GM23338 (cell line): Measurements from ENCODE around the gene CYBC1. TPM values are rescaled to one million over a fixed set of nuclear protein-coding genes. Genes with fewer than 3 reads are reported as not detected.
"Not testable (repeated sequence)": the region's sequence is repeated elsewhere in the genome, so short reads cannot be mapped to it uniquely, and the experiment has no call there.

Experiments used
- ATAC-seq: fragments of 200-7000 bp; cut with Tn5 transposase; 3 replicates; pipeline ENCODE4 v1.9.1; 2020
- DNase-seq: peaks from one replicate; pipeline ENCODE4 v3.0.0-alpha.2; 2015; ENCODE audit warnings: low spot score
- H2AFZ ChIP-seq: fragments of 200-600 bp; sonication (generic); 2 replicates; pipeline ENCODE4 v1.8.0; 2016; ENCODE audit warnings: antibody characterized with exemption, mild to moderate bottlenecking, moderate library complexity
- H3F3A ChIP-seq: fragments of 200-600 bp; sonication (generic); replicated peaks from 2 replicates; pipeline ENCODE4 v1.8.0; 2017; ENCODE audit warnings: antibody characterized with exemption, mixed run types, low read depth
- H3K27ac ChIP-seq: fragments of 200-600 bp; sonication (generic); 2 replicates; pipeline ENCODE4 v1.6.1; 2016; ENCODE audit warnings: low read depth
- H3K27me3 ChIP-seq: fragments of 200-600 bp; sonication (generic); 2 replicates; pipeline ENCODE4 v1.8.0; 2016; ENCODE audit warnings: mild to moderate bottlenecking, mixed run types, moderate library complexity; ENCODE audit not compliant: insufficient read depth
- H3K36me3 ChIP-seq: fragments of 200-600 bp; sonication (generic); 2 replicates; pipeline ENCODE4 v1.8.0; 2016; ENCODE audit warnings: mild to moderate bottlenecking; ENCODE audit not compliant: insufficient read depth
- H3K4me1 ChIP-seq: fragments of 200-600 bp; sonication (generic); 2 replicates; pipeline ENCODE4 v1.8.0; 2016; ENCODE audit warnings: mild to moderate bottlenecking, moderate library complexity; ENCODE audit not compliant: insufficient read depth
- H3K4me2 ChIP-seq: fragments of 200-600 bp; sonication (generic); 2 replicates; pipeline ENCODE4 v1.7.1; 2017; ENCODE audit warnings: mixed run types
- H3K4me3 ChIP-seq: fragments of 200-600 bp; sonication (generic); 2 replicates; pipeline ENCODE4 v1.6.1; 2016; ENCODE audit warnings: mixed run types
- H3K79me2 ChIP-seq: fragments of 200-600 bp; sonication (generic); replicated peaks from 2 replicates; pipeline ENCODE4 v1.8.0; 2017; ENCODE audit warnings: mild to moderate bottlenecking; ENCODE audit not compliant: insufficient read depth
- H3K9me2 ChIP-seq: fragments of 200-600 bp; sonication (generic); 2 replicates; pipeline ENCODE4 v1.8.0; 2017; ENCODE audit not compliant: insufficient read depth
- H4K20me1 ChIP-seq: fragments of 200-600 bp; sonication (generic); replicated peaks from 2 replicates; pipeline ENCODE4 v1.8.0; 2017; ENCODE audit warnings: mild to moderate bottlenecking; ENCODE audit not compliant: insufficient read depth
- H3K27ac Mint-ChIP-seq: 2 replicates; pipeline ENCODE4 v1.8.0; 2020; ENCODE audit warnings: inconsistent platforms, mild to moderate bottlenecking, moderate library complexity, mixed read lengths
- H3K27me3 Mint-ChIP-seq: 3 replicates; pipeline ENCODE4 v1.8.0; 2022; ENCODE audit warnings: low read depth, mild to moderate bottlenecking, moderate library complexity, mixed read lengths, inconsistent platforms; ENCODE audit not compliant: insufficient read depth, poor library complexity
- H3K36me3 Mint-ChIP-seq: 3 replicates; pipeline ENCODE4 v1.8.0; 2021; ENCODE audit warnings: low read depth, mild to moderate bottlenecking, inconsistent platforms, moderate library complexity, mixed read lengths
- H3K4me1 Mint-ChIP-seq: 3 replicates; pipeline ENCODE4 v1.8.0; 2020; ENCODE audit warnings: mild to moderate bottlenecking, inconsistent platforms, mixed read lengths
- H3K4me3 Mint-ChIP-seq: 3 replicates; pipeline ENCODE4 v1.8.0; 2021; ENCODE audit warnings: moderate library complexity, mild to moderate bottlenecking, inconsistent platforms, mixed read lengths
- H3K9me3 Mint-ChIP-seq: 3 replicates; pipeline ENCODE4 v1.8.0; 2020; ENCODE audit warnings: moderate library complexity, mild to moderate bottlenecking, inconsistent platforms, mixed read lengths
- ETS1 ChIP-seq: IDR thresholded peaks from 2 replicates; pipeline ENCODE4 v1.6.1; 2016; ENCODE audit warnings: antibody characterized with exemption
- EZH2 ChIP-seq: fragments of 200-600 bp; sonication (generic); IDR thresholded peaks from one replicate; pipeline ENCODE4 v1.8.0; 2017; ENCODE audit warnings: antibody characterized with exemption, mild to moderate bottlenecking, low read depth; ENCODE audit not compliant: unreplicated experiment
- EZH2phosphoT487 ChIP-seq: fragments of 200-600 bp; sonication (generic); IDR thresholded peaks from one replicate; pipeline ENCODE4 v1.8.1; 2018; ENCODE audit warnings: antibody characterized with exemption; ENCODE audit not compliant: unreplicated experiment
- JUNB ChIP-seq: IDR thresholded peaks from one replicate; pipeline ENCODE4 v1.6.1; 2016; ENCODE audit warnings: antibody characterized with exemption; ENCODE audit not compliant: unreplicated experiment
- NANOG ChIP-seq: IDR thresholded peaks from 2 replicates; pipeline ENCODE4 v1.6.1; 2016; ENCODE audit warnings: antibody characterized with exemption, borderline replicate concordance
- POLR2AphosphoS5 ChIP-seq: IDR thresholded peaks from 2 replicates; pipeline ENCODE4 v1.6.1; 2016; ENCODE audit warnings: antibody characterized with exemption, low read depth
- ZNF114 ChIP-seq: fragments of 250-450 bp; sonication (Bioruptor Pico); IDR thresholded peaks from 2 replicates; pipeline ENCODE4 v1.5.0; 2020; ENCODE audit warnings: mild to moderate bottlenecking, moderate library complexity
- polyA plus RNA-seq: library from polyadenylated mRNA; unstranded; fragments of >200 nt; fragmentation: Nextera tagmentation; extraction: Ambion mirVana; gene quantifications from 2 replicates; pipeline ENCODE4 v1.2.1, GENCODE V29; 2016
- total RNA-seq: library from RNA; depleted of rRNA; stranded (reverse); fragments of >200 nt; shearing (Covaris generic); gene quantifications from 2 replicates; pipeline ENCODE4 v1.2.3, GENCODE V29; 2014

Gene CYBC1
- total and polyA plus RNA-seq, 2 experiments from 2014 or later = 24.7 to 72.4 TPM

- Histone ChIP-seq H3K9me2 (no peaks in the 10 kb centered on the region), H3F3A (no peaks in the 10 kb centered on the region; the same call in 1 of the 2 replicates), H3K4me2 (no peak overlapping the region), H3K4me3 (no peak overlapping the region), H3K4me1 (peaks cover 13% of the 10 kb centered on the region), H4K20me1 (peaks cover 8% of the 10 kb centered on the region), H3K36me3 (no peaks in the 10 kb centered on the region), H2AFZ (no peak overlapping the region), H3K79me2 (no peaks in the 10 kb centered on the region), H3K27ac (no peak overlapping the region), H3K27me3 (no peaks in the 10 kb centered on the region)
- ATAC-seq (no peak), DNase-seq (no peak)
- Mint-ChIP-seq H3K4me3 (no peak overlapping the region), H3K9me3 (no peaks in the 10 kb centered on the region; the same call in 2 of the 3 replicates), H3K27ac (no peak overlapping the region), H3K4me1 (peaks cover 13% of the 10 kb centered on the region), H3K36me3 (no peaks in the 10 kb centered on the region), H3K27me3 (peaks cover 7% of the 10 kb centered on the region)
- TF ChIP-seq ETS1 (no peak), POLR2AphosphoS5 (no peak)
Observed at GRCh38 chr17:82412535-82413520, 37.7 kb downstream of the CYBC1 start.

- H3K27me3 Mint-ChIP-seq, H2AFZ ChIP-seq, DNase-seq, H3K4me3 Mint-ChIP-seq, H3K4me1 ChIP-seq, H3K36me3 Mint-ChIP-seq, H3K9me3 Mint-ChIP-seq, H3K4me1 Mint-ChIP-seq, ATAC-seq, H3K27me3 ChIP-seq, H3K27ac Mint-ChIP-seq, H3K27ac ChIP-seq, H3K36me3 ChIP-seq, H3K4me2 ChIP-seq, H3F3A ChIP-seq, H3K79me2 ChIP-seq, H3K4me3 ChIP-seq, H3K9me2 ChIP-seq, H4K20me1 ChIP-seq: not testable (repeated sequence)
Observed at GRCh38 chr17:82412081-82412480, 38.5 kb downstream of the CYBC1 start.

- ATAC-seq (no peak), DNase-seq (no peak)
- Histone ChIP-seq H3K36me3 (no peaks in the 10 kb centered on the region), H2AFZ (no peak overlapping the region), H3K4me1 (peaks cover 4% of the 10 kb centered on the region), H3K9me2 (no peaks in the 10 kb centered on the region), H4K20me1 (peaks cover 4% of the 10 kb centered on the region), H3K4me3 (no peak overlapping the region), H3K4me2 (no peak overlapping the region), H3K27ac (no peak overlapping the region), H3F3A (no peaks in the 10 kb centered on the region; the same call in 1 of the 2 replicates), H3K27me3 (no peaks in the 10 kb centered on the region), H3K79me2 (no peaks in the 10 kb centered on the region)
- Mint-ChIP-seq H3K27ac (no peak overlapping the region), H3K36me3 (no peaks in the 10 kb centered on the region), H3K27me3 (peaks cover 7% of the 10 kb centered on the region), H3K4me3 (no peak overlapping the region), H3K9me3 (no peaks in the 10 kb centered on the region; the same call in 2 of the 3 replicates), H3K4me1 (peaks cover 9% of the 10 kb centered on the region)
- TF ChIP-seq ZNF114 (CRISPR knock-in tag) (no peak), POLR2AphosphoS5 (no peak), EZH2phosphoT487 (no peak), JUNB (no peak), NANOG (no peak), EZH2 (no peak)
Observed at GRCh38 chr17:82411396-82412053, 39.0 kb downstream of the CYBC1 start.
